ENCODE data around the gene SRM.

DNA sequence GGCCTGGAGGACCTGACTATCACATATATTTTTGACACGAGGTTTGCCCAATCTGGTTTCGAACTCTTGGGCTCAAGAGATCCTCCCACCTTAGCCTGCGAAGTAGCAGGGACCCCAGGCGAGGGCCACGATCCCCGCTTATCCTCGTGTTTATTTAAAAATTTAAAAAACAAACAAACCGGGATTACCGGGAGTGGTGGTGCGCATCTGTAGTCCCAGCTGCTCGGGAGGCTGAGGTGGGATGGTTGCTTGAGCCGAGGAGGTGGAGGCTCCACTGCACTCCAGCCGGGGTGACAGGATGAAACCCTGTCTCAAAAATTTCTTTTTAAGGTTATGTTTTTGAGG is 40.3 kb upstream of the SRM start:
- no peak for TF ChIP-seq POLR2AphosphoS5 (IDR thresholded peaks at IDR 0.05; ENCODE audit: low read depth, low read length)
- TF ChIP-seq, protein P1, sequence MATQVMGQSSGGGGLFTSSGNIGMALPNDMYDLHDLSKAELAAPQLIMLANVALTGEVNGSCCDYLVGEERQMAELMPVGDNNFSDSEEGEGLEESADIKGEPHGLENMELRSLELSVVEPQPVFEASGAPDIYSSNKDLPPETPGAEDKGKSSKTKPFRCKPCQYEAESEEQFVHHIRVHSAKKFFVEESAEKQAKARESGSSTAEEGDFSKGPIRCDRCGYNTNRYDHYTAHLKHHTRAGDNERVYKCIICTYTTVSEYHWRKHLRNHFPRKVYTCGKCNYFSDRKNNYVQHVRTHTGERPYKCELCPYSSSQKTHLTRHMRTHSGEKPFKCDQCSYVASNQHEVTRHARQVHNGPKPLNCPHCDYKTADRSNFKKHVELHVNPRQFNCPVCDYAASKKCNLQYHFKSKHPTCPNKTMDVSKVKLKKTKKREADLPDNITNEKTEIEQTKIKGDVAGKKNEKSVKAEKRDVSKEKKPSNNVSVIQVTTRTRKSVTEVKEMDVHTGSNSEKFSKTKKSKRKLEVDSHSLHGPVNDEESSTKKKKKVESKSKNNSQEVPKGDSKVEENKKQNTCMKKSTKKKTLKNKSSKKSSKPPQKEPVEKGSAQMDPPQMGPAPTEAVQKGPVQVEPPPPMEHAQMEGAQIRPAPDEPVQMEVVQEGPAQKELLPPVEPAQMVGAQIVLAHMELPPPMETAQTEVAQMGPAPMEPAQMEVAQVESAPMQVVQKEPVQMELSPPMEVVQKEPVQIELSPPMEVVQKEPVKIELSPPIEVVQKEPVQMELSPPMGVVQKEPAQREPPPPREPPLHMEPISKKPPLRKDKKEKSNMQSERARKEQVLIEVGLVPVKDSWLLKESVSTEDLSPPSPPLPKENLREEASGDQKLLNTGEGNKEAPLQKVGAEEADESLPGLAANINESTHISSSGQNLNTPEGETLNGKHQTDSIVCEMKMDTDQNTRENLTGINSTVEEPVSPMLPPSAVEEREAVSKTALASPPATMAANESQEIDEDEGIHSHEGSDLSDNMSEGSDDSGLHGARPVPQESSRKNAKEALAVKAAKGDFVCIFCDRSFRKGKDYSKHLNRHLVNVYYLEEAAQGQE (IDR thresholded peaks at IDR 0.05; ENCODE audit: insufficient read depth in 1 of 2, low read depth in 2 of 2, low read length in 2 of 2): no peak
- no peak for TF ChIP-seq TAF1 (IDR thresholded peaks at IDR 0.05; ENCODE audit: borderline replicate concordance, insufficient read depth, low read length)
- no peak for TF ChIP-seq SIN3A (IDR thresholded peaks at IDR 0.05; ENCODE audit: borderline replicate concordance, insufficient read depth, low read length)
- TF ChIP-seq FOXP2 (optimal IDR thresholded peaks at IDR 0.05; ENCODE audit: borderline replicate concordance, extremely low read depth, extremely low read length, insufficient read depth): no peak

Data from PFSK-1 (cell line).